LNCaP clone FGC (cell line): ENCODE results near the gene C2CD4D.

Experiments used
- DNase-seq: peaks from one replicate; pipeline ENCODE4 v3.0.0-alpha.2; 2011; ENCODE audit warnings: low read depth
- H3K4me3 ChIP-seq: 2 replicates; pipeline ENCODE4 v1.5.1; 2011; ENCODE audit warnings: mild to moderate bottlenecking, low read depth, low read length, control low read depth
- CTCF ChIP-seq: IDR thresholded peaks from 2 replicates; pipeline ENCODE4 v1.5.1; 2012; ENCODE audit warnings: mild to moderate bottlenecking; ENCODE audit not compliant: control insufficient read depth, insufficient read depth; ENCODE audit errors: extremely low read depth

The C2CD4D gene

GRCh38 chr1:151840421-151840820 is 801 bp upstream of the C2CD4D start:
- DNase-seq = no peak
- H3K4me3 ChIP-seq = peak overlapping the region; percentile 61
- no peak for TF ChIP-seq CTCF

GRCh38 chr1:151839082-151839412 is 573 bp downstream of the C2CD4D start:
- peak overlapping the region; percentile 61 for H3K4me3 ChIP-seq
- DNase-seq = no peak
- no peak for TF ChIP-seq CTCF

- TF ChIP-seq CTCF = no peak
- no peak overlapping the region for H3K4me3 ChIP-seq
- no peak for DNase-seq
These were observed 1.2 kb downstream of the C2CD4D start for GRCh38 chr1:151838222-151839081.

- TF ChIP-seq CTCF = no peak
- no peak overlapping the region for H3K4me3 ChIP-seq
These were observed 1.8 kb downstream of the C2CD4D start for GRCh38 chr1:151837884-151838221.

GRCh38 chr1:151837197-151837596 is 2.4 kb downstream of the C2CD4D start:
- no peak overlapping the region for H3K4me3 ChIP-seq
- no peak for DNase-seq
- TF ChIP-seq CTCF = no peak

More at GRCh38 chr1:151837884-151838221, 1.8 kb downstream of the C2CD4D start:
- no peak for DNase-seq

GRCh38 chr1:151835596-151835995 is 4.0 kb downstream of the C2CD4D start:
- no peak overlapping the region for H3K4me3 ChIP-seq
- no peak for DNase-seq
- no peak for TF ChIP-seq CTCF

GRCh38 chr1:151834239-151834638 is 5.4 kb downstream of the C2CD4D start:
- no peak overlapping the region for H3K4me3 ChIP-seq
- DNase-seq = no peak
- no peak for TF ChIP-seq CTCF
